Esophagus squamous epithelium (tissue), 5 donors: Measurements from ENCODE around the gene GARNL3. TPM values are rescaled to one million over a fixed set of nuclear protein-coding genes. Genes with fewer than 3 reads are reported as not detected.
A peak's percentile ranks its signal among the peaks of the same experiment; 100 is the strongest.

ENCODE experiments used
- DNase-seq: peaks from one replicate; lab custom pipeline; 2025; lab: John Stamatoyannopoulos, UW
- H3K27ac ChIP-seq, 4 donors: fragments of 200-600 bp; sonication (generic); one replicate each; pipeline ENCODE4 v1.5.1; 2016 to 2019; ENCODE audit warnings: mild to moderate bottlenecking in 1 of 4
- H3K27me3 ChIP-seq, 4 donors: fragments of 200-600 bp; sonication (generic); 1 replicate in 3 of 4; 2 replicates in 1 of 4; pipeline versions ENCODE4 v1.5.1 to v1.6.0; 2017 to 2021; ENCODE audit warnings: antibody characterized with exemption in 1 of 4
- H3K36me3 ChIP-seq, 3 donors: fragments of 200-600 bp; sonication (generic); one replicate each; pipeline ENCODE4 v1.5.1; 2016 to 2019
- H3K4me1 ChIP-seq, 3 donors: fragments of 200-600 bp; sonication (generic); one replicate each; pipeline ENCODE4 v1.5.1; 2017 to 2019
- H3K4me3 ChIP-seq, 4 donors: fragments of 200-600 bp; sonication (generic); 1 replicate in 3 of 4; 2 replicates in 1 of 4; pipeline ENCODE4 v1.5.1; 2016 to 2019; ENCODE audit warnings: mild to moderate bottlenecking in 2 of 4, moderate library complexity in 1 of 4
- H3K9me3 ChIP-seq, 3 donors: fragments of 200-600 bp; sonication (generic); one replicate each; pipeline ENCODE4 v1.5.1; 2016 to 2019
- POLR2A ChIP-seq, 4 donors: fragments of 450-650 bp; IDR thresholded peaks; one replicate each; pipeline ENCODE4 v1.6.1; 2017; ENCODE audit warnings: antibody characterized with exemption in 4 of 4, mild to moderate bottlenecking in 4 of 4, moderate library complexity in 3 of 4
- WGBS, 2 donors: methylation state at CpG; one replicate each; pipeline ENCODE4 v1.1.5; 2018; 5-methylcytosine and 5-hydroxymethylcytosine counted together
- intact Hi-C: fragments of 100-400 bp; cut with DNase I; formaldehyde crosslinking; loops from one replicate; pipeline ENCODE4 v1.15.0; 2022
- total RNA-seq, 4 donors: library from RNA; depleted of rRNA; stranded (reverse); fragments of >200 nt; gene quantifications; one replicate each; pipeline ENCODE4 v1.1.0, GENCODE V29; 2016
- TF ChIP-seq, protein P1 (sequence below), 6 experiments: fragments of 450-650 bp in 4 of 6; fragments of 200-600 bp in 2 of 6; sonication (generic) in 2 of 6; IDR thresholded peaks; one replicate each; pipeline ENCODE4 v1.5.1; 2016 to 2019; ENCODE audit warnings: antibody characterized with exemption in 6 of 6, mild to moderate bottlenecking in 4 of 6, moderate library complexity in 4 of 6
- donor health status: DM: yes; HTN: yes; CAD: no.

Gene GARNL3
- total RNA-seq, 4 donors from 2014 or later, result 1.1 to 22.9 (median 8.2) TPM

DNA sequence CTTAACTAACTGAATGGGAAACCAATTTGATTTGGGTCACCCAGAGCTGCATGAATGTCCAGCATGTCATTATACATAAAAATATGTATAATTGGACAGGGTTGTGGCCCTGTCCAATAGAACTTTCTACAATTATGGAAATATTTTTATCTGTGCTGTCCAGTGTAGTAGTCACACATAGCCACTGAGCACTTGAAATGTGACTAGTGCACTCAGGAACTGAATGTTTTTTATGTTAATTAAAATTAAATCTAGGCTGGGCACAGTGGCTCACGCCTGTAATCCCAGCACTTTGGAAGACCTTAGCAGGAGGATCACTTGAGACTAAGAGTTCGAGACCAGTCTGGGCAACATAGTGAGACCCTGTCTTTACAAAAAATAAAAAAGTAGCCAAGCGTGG lies 18.6 kb downstream of the GARNL3 start:
- intact Hi-C loops, result no loop called here
- DNase-seq, result no peak
- Histone ChIP-seq H3K27ac (no peak overlapping the region), H3K36me3 (no peaks in the 10 kb centered on the region), H3K4me3 (no peak overlapping the region), H3K9me3 (no peaks in the 10 kb centered on the region), H3K27me3 (no peaks in the 10 kb centered on the region), H3K4me1 (peaks cover 0 to 12% (median 0%) of the 10 kb centered on the region in 3 donors)
- TF ChIP-seq, protein P1, sequence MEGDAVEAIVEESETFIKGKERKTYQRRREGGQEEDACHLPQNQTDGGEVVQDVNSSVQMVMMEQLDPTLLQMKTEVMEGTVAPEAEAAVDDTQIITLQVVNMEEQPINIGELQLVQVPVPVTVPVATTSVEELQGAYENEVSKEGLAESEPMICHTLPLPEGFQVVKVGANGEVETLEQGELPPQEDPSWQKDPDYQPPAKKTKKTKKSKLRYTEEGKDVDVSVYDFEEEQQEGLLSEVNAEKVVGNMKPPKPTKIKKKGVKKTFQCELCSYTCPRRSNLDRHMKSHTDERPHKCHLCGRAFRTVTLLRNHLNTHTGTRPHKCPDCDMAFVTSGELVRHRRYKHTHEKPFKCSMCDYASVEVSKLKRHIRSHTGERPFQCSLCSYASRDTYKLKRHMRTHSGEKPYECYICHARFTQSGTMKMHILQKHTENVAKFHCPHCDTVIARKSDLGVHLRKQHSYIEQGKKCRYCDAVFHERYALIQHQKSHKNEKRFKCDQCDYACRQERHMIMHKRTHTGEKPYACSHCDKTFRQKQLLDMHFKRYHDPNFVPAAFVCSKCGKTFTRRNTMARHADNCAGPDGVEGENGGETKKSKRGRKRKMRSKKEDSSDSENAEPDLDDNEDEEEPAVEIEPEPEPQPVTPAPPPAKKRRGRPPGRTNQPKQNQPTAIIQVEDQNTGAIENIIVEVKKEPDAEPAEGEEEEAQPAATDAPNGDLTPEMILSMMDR (IDR thresholded peaks at IDR 0.05), result no peak
- no peak for TF ChIP-seq POLR2A (IDR thresholded peaks at IDR 0.05)
- 76 to 77% methylated on average over 3 of the region's 3 CpGs for WGBS, 2 donors

DNA sequence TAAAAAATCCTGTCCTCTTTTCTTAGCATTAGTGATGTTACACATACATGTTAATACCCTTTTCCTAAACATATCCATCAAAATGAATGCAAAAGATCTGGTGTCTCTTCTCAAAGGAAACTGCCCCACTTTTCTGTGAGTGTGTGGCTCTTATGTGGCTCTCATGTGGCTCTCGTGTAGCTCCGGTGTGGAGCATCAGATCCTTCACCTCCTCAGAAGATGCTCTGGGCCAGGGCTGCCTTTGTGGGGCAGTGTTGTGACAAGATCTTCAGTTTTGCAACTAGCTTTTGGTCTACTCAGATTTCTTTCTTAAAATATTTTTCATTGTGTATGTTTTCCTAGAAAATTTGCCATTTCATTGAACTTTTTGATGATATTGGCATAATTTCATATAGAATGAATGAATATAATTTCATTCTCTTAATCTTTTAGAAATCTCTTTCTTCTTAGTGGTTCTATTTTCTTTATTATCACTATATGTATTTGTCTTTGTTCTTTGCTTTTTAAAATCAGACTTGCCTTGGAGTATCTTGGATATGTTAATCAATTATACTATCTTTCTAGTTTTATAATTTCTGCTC lies 19.4 kb downstream of the GARNL3 start:
- H3K27ac ChIP-seq, result no peak overlapping the region

DNA sequence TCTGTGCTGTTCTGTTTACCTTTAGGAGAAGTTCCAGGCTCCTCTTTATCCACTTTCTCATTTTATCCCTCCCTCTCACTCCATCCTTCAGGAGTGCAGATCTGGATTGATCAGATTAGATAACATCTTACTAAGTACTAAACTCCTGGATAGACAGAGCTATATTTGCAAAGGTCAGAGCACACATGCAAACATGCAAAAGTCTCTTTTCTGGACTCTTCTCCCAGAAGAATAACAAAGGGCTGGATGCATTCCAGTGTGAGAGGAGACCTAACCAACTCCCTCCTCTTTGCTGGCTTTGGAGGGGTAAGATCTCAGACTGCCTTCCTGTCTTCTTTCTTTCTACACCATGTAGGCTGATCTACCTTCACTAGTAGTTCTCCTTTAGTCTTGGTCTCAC lies 21.4 kb downstream of the GARNL3 start:
- H3K27me3 ChIP-seq, result no peaks in the 10 kb centered on the region
- H3K4me3 ChIP-seq, result no peak overlapping the region
- H3K36me3 ChIP-seq, result no peaks in the 10 kb centered on the region
- H3K27ac ChIP-seq, result no peak overlapping the region
- intact Hi-C loops, result no loop called here
- H3K9me3 ChIP-seq, result no peaks in the 10 kb centered on the region
- no peak for TF ChIP-seq POLR2A (IDR thresholded peaks at IDR 0.05)
- TF ChIP-seq, protein P1 (IDR thresholded peaks at IDR 0.05), result no peak
- no peaks in the 10 kb centered on the region for H3K4me1 ChIP-seq
- DNase-seq, result no peak

More for the DNA sequence above, 19.4 kb downstream of the GARNL3 start:
- Histone ChIP-seq H3K4me3 (no peak overlapping the region), H3K36me3 (no peaks in the 10 kb centered on the region), H3K27me3 (no peaks in the 10 kb centered on the region), H3K9me3 (no peaks in the 10 kb centered on the region), H3K4me1 (peaks cover 0 to 7% (median 0%) of the 10 kb centered on the region in 3 donors)
- no peak for DNase-seq
- intact Hi-C loops, result no loop called here
- TF ChIP-seq POLR2A (IDR thresholded peaks at IDR 0.05), result no peak
- TF ChIP-seq, protein P1 (IDR thresholded peaks at IDR 0.05), result peak in 1 of 6 experiments; percentile 22
- WGBS, 2 donors, result 8 to 28% methylated on average over 2 of the region's 2 CpGs

DNA sequence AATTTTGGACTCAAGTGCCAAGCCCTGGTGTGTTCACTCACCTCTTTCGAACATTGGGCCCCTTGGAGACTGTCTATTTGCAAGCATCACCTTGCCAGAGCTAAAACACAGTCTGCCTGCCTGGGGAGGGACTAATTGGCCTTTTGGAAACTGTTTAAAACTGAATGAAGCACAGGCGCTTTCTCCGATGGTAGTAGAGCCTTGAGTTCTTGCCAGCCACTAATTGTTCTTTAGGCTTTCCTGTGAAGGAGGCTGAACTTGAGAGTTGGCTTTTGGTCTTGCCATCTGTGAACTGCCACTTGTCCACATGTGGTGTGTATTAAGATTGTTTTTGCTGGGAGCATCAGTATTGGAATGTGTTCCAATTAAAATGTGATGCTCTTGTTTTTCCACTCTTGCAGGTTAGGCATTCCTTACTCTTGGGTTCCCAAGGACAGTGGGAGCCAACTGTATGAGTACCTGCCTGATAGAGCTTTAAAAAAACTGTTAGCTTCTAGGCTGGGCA lies 26.0 kb downstream of the GARNL3 start:
- 83 to 96% methylated on average over 3 of the region's 3 CpGs for WGBS, 2 donors
- no peak overlapping the region for H3K27ac ChIP-seq
- H3K9me3 ChIP-seq, result no peaks in the 10 kb centered on the region
- TF ChIP-seq, protein P1 (IDR thresholded peaks at IDR 0.05), result no peak
- TF ChIP-seq POLR2A (IDR thresholded peaks at IDR 0.05), result no peak
- intact Hi-C loops, result no loop called here
- H3K4me3 ChIP-seq, result no peak overlapping the region
- no peaks in the 10 kb centered on the region for H3K27me3 ChIP-seq
- DNase-seq, result no peak
- peaks cover 0 to 7% (median 0%) of the 10 kb centered on the region in 3 donors for H3K4me1 ChIP-seq
- no peaks in the 10 kb centered on the region for H3K36me3 ChIP-seq

DNA sequence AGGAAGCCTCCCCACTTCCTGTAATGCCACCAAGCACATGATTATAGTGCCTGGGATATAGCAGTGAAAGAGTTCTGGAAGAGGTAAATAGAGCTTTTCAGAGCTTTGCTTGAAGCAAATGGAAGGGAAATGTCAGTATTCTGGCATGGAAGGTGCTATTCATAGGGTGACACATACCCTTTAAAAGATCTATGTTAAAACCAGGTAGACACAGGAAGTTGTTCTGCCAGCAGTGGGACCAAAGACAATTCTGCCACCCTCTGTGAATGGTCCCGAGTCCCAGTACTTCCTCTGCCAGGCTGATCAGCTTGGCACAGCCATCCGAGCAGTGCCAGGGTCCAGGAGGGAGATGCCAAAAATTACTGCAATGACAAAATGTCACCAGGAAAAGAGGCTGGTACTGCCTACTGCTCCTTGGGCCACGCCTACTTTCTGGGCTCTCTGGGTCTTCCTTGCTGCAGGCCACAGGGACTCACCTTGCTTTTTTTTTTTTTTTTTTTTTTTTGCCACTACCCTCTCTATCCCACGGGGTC lies 26.7 kb downstream of the GARNL3 start:
- Histone ChIP-seq H3K27ac (no peak overlapping the region), H3K36me3 (no peaks in the 10 kb centered on the region), H3K4me3 (no peak overlapping the region), H3K27me3 (no peaks in the 10 kb centered on the region), H3K4me1 (peaks cover 0 to 7% (median 0%) of the 10 kb centered on the region in 3 donors), H3K9me3 (no peaks in the 10 kb centered on the region)
- TF ChIP-seq, protein P1 (IDR thresholded peaks at IDR 0.05), result no peak
- no peak for TF ChIP-seq POLR2A (IDR thresholded peaks at IDR 0.05)
- intact Hi-C loops, result no loop called here
- DNase-seq, result no peak
- WGBS, 2 donors, result 84 to 86% methylated on average over 3 to 4 of the region's 4 CpGs
